Measurements from ENCODE around the gene TSEN54.

The TSEN54 gene

GRCh38 chr17:75573540-75573957 lies 57.2 kb downstream of the TSEN54 start:
- H3K4me3 Mint-ChIP-seq = no peak overlapping the region
- no peak for DNase-seq
- no peak for ATAC-seq
- H3K27ac Mint-ChIP-seq = no peak overlapping the region
- H3K9me3 Mint-ChIP-seq = no peaks in the 10 kb centered on the region
- H3K27me3 Mint-ChIP-seq = no peaks in the 10 kb centered on the region
- no peaks in the 10 kb centered on the region for H3K36me3 Mint-ChIP-seq (ENCODE audit: low read depth)
- no peaks in the 10 kb centered on the region for H3K4me1 Mint-ChIP-seq

GRCh38 chr17:75573994-75574393 lies 57.7 kb downstream of the TSEN54 start:
- ATAC-seq = no peak
- H3K9me3 Mint-ChIP-seq = no peaks in the 10 kb centered on the region
- H3K4me3 Mint-ChIP-seq = no peak overlapping the region
- no peak for DNase-seq
- H3K36me3 Mint-ChIP-seq (ENCODE audit: low read depth) = no peaks in the 10 kb centered on the region
- H3K27me3 Mint-ChIP-seq = no peaks in the 10 kb centered on the region
- H3K27ac Mint-ChIP-seq = no peak overlapping the region
- no peaks in the 10 kb centered on the region for H3K4me1 Mint-ChIP-seq

All from activated naive CD8-positive, alpha-beta T cell treated with anti-CD3 and anti-CD28 coated beads, Interleukin-2, amount 50 U/mL, for 24 hours (primary cell).